ENCODE results near the gene CD2AP. TPM values are rescaled to one million over a fixed set of nuclear protein-coding genes. Genes with fewer than 3 reads are reported as not detected.

Gene CD2AP
- total RNA-seq, 1 donor from 2014 or later = 16.2 TPM

DNA sequence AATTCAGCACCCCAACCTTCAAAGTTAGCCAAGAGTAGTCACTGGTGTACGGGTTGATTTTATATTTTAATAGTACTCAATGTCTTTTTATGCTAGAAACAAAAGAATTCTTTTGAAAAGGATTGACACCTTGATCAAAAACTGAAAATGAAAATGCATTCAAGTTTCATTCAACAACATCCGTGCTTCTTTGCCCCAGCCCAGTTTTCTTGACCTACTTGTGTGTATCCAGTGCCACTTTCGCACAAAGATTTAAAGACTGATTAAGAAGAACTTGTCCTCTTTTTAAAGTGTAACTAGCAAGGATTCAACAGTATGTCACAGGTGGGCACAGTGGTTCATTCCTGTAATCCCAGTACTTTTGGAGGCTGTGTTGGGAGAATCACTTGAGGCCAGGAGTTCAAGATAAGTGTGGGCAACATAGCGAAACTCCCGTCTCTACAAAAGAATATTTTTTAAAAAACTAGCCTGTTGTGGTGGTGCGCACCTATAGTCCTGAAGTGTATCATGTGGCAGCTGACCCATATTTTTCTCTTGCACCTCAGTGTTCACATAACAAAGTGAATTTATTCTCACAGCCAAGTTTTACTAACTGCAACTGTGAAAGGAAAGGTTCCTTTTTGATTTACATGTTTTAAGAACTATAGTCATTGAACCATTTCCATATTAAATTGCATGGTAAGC, 22.7 kb upstream of the CD2AP start:
- Mint-ChIP-seq H3K27ac (ENCODE audit: unreplicated experiment) (no peak overlapping the region), H3K4me1 (ENCODE audit: low read depth) (no peaks in the 10 kb centered on the region), H3K9me3 (ENCODE audit: low read depth) (no peaks in the 10 kb centered on the region), H3K4me3 (ENCODE audit: unreplicated experiment) (no peak overlapping the region), H3K27me3 (ENCODE audit: low read depth) (no peaks in the 10 kb centered on the region), H3K36me3 (ENCODE audit: low read depth) (no peaks in the 10 kb centered on the region)
- no peak for DNase-seq (ENCODE audit: low spot score)
- TF ChIP-seq, protein P1, sequence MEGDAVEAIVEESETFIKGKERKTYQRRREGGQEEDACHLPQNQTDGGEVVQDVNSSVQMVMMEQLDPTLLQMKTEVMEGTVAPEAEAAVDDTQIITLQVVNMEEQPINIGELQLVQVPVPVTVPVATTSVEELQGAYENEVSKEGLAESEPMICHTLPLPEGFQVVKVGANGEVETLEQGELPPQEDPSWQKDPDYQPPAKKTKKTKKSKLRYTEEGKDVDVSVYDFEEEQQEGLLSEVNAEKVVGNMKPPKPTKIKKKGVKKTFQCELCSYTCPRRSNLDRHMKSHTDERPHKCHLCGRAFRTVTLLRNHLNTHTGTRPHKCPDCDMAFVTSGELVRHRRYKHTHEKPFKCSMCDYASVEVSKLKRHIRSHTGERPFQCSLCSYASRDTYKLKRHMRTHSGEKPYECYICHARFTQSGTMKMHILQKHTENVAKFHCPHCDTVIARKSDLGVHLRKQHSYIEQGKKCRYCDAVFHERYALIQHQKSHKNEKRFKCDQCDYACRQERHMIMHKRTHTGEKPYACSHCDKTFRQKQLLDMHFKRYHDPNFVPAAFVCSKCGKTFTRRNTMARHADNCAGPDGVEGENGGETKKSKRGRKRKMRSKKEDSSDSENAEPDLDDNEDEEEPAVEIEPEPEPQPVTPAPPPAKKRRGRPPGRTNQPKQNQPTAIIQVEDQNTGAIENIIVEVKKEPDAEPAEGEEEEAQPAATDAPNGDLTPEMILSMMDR (IDR thresholded peaks at IDR 0.05) = no peak

DNA sequence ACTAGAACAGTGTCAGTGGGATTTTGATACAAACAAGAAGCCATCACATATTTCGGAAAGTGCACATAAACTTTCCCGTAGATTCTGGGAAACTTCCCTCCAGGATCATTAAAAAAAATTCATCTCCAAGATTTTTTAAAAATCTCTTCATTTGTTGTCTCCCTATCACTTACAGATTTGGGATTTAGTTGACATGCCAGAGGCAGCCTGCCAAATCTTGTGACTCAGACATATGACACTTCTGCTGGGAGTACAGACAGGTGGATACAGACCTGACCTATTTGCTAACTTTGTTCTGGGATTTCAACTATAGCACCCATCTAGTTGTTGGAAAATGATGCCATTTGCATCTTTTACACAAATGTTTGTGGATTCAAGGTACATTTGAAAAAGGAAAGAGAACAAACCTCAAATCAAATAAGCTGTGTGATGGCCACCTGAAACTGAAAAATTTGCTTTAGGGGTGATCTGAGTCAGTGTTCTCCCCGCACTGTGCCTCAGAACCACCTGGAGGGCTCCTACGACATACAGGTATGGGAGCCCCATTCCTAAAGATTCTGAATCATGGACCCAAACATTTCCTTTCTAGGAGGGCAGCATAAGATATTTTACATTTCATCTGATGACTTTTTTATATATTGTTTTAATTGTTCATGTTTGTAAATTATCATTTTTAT, 21.9 kb upstream of the CD2AP start:
- Mint-ChIP-seq H3K27me3 (ENCODE audit: low read depth) (no peaks in the 10 kb centered on the region), H3K4me3 (ENCODE audit: unreplicated experiment) (no peak overlapping the region), H3K4me1 (ENCODE audit: low read depth) (no peaks in the 10 kb centered on the region), H3K27ac (ENCODE audit: unreplicated experiment) (no peak overlapping the region), H3K9me3 (ENCODE audit: low read depth) (no peaks in the 10 kb centered on the region), H3K36me3 (ENCODE audit: low read depth) (no peaks in the 10 kb centered on the region)
- DNase-seq (ENCODE audit: low spot score) = no peak
- TF ChIP-seq, protein P1 (IDR thresholded peaks at IDR 0.05) = no peak

DNA sequence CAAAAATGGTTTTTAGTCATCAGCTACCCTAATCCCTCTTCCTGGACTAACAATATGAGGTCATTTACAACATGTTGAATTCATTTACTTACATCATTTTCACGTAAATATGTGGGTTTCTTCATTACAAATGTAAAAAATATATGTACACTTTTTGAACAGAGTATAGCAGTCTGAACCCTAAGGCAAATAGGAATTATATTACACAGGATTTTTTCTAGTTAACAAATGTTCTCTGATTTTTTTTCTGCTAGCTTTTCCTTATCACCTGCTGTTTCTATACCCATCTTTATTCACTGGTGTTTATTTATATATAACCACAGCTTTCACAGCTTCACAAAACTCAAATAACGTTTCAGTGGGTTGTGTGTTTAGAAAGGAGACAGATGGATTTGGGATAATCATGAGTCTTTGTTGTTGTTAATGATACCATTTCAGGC, 21.0 kb upstream of the CD2AP start:
- TF ChIP-seq, protein P1 (IDR thresholded peaks at IDR 0.05) = no peak
- Mint-ChIP-seq H3K4me1 (ENCODE audit: low read depth) (no peaks in the 10 kb centered on the region), H3K4me3 (ENCODE audit: unreplicated experiment) (no peak overlapping the region), H3K27me3 (ENCODE audit: low read depth) (no peaks in the 10 kb centered on the region), H3K27ac (ENCODE audit: unreplicated experiment) (no peak overlapping the region), H3K9me3 (ENCODE audit: low read depth) (no peaks in the 10 kb centered on the region), H3K36me3 (ENCODE audit: low read depth) (no peaks in the 10 kb centered on the region)
- no peak for DNase-seq (ENCODE audit: low spot score)

DNA sequence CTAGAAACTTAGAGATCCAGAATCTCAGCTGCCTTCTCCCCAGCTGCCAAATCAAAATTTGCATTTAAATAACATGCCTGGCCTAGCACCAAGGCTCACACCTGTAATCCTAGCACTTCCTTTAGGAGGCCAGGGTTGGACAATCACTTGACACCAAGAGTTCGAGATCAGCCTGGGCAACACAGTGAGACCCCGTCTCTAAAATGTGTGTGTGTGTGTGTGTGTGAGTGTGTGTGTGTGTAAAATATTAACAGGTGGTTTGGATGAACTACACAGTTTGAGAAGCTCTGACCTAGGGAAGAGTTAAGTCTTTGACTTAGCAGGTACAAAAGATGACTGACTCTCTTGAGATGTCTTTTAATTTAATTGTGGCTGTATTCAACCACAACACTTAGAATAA, 20.2 kb upstream of the CD2AP start:
- H3K9me3 Mint-ChIP-seq (ENCODE audit: low read depth) = no peaks in the 10 kb centered on the region
- no peak overlapping the region for H3K27ac Mint-ChIP-seq (ENCODE audit: unreplicated experiment)
- H3K4me3 Mint-ChIP-seq (ENCODE audit: unreplicated experiment) = no peak overlapping the region
- TF ChIP-seq, protein P1 (IDR thresholded peaks at IDR 0.05) = no peak
- H3K36me3 Mint-ChIP-seq (ENCODE audit: low read depth) = no peaks in the 10 kb centered on the region
- no peaks in the 10 kb centered on the region for H3K4me1 Mint-ChIP-seq (ENCODE audit: low read depth)
- DNase-seq (ENCODE audit: low spot score) = no peak
- H3K27me3 Mint-ChIP-seq (ENCODE audit: low read depth) = no peaks in the 10 kb centered on the region

DNA sequence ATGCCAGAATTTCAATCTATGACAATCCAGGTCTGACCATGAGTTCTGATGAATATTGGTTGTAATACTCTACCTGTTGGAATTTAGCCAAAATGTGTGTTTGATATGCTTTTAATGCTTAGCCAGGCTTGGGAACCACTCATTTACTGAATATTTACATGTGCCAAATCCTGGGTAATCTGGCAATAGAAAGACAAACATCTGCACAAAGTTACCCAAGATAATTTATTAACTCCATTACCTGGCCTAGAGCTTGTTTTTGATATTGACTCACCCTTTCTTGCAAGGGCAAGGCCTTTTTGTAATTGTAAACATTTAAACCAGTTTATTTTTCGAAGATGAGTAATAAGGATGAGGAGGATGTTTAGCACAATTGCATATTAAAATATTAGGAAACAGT, 13.5 kb upstream of the CD2AP start:
- TF ChIP-seq, protein P1 (IDR thresholded peaks at IDR 0.05) = no peak
- Mint-ChIP-seq H3K4me1 (ENCODE audit: low read depth) (no peaks in the 10 kb centered on the region), H3K27ac (ENCODE audit: unreplicated experiment) (no peak overlapping the region), H3K4me3 (ENCODE audit: unreplicated experiment) (no peak overlapping the region), H3K36me3 (ENCODE audit: low read depth) (no peaks in the 10 kb centered on the region), H3K9me3 (ENCODE audit: low read depth) (no peaks in the 10 kb centered on the region), H3K27me3 (ENCODE audit: low read depth) (no peaks in the 10 kb centered on the region)
- DNase-seq (ENCODE audit: low spot score) = no peak

Data from chondrocyte (in vitro differentiated cells).